ENCODE results near the gene LCNL1.

LCNL1 gene

GRCh38 chr9:136940526-136941230 lies 42.1 kb upstream of the LCNL1 start:
- Histone ChIP-seq H3K27ac (no peak overlapping the region), H3K4me3 (no peak overlapping the region), H3K9ac (ENCODE audit: insufficient read length) (no peak overlapping the region), H3K9me3 (ENCODE audit: low read depth, low read length) (no peaks in the 10 kb centered on the region), H3K36me3 (ENCODE audit: insufficient read depth, low read length) (peaks cover 30% of the 10 kb centered on the region; the same call in 1 of the 2 replicates)
- no peak for DNase-seq (ENCODE audit: low read depth, low spot score)
- TF ChIP-seq EZH2 (IDR thresholded peaks at IDR 0.05), result no peak
- TF ChIP-seq POLR2AphosphoS5 (IDR thresholded peaks at IDR 0.05; ENCODE audit: borderline replicate concordance, low read depth, low read length), result no peak

DNA sequence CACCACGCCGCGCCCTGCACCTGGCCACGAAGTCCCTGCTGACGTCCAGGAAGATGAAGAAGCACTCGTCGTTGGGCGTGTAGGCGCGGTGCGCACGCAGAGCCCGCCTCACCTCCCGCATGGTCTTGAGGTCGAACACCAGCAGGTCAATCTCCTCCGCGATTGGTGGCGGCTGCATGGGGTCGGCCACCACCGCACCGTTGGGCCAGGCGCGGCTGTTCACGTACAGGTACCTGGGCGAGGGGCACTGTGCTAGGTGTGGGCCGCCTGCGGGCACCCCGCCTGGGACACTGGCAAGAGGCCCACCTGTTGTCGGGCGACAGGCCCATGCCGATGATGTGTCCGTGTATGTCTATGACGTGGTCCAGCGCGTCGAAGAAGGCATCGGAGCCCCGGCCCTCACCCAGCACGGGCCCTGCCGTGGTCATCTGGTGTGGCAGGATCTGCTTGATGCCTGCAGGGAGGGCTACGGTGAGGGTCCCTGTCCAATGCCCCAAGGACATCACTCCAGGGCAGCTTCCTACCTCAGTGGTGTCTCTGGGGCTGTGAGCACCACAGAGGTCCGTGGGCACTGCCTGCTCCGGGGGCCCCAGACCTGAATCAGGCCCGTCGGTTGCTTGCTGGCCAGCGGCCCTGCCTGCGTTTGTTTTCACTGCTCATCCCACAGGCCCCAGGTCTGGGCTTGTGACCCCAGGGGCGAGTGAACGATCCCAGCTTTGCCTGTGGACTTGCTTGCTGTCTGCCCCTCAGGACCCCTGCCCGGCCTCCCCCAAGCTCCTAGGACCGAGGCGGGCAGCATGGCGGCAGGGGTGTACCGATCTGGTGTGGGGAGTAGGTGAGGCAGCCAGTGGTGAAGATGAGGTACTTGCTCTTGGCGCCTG lies 41.3 kb upstream of the LCNL1 start:
- DNase-seq (ENCODE audit: low read depth, low spot score), result no peak
- TF ChIP-seq POLR2AphosphoS5 (IDR thresholded peaks at IDR 0.05; ENCODE audit: borderline replicate concordance, low read depth, low read length) (no peak), EZH2 (IDR thresholded peaks at IDR 0.05) (no peak), FOXP2 (optimal IDR thresholded peaks at IDR 0.05; ENCODE audit: control extremely low read depth, extremely low read length, insufficient read depth) (no peak)
- Histone ChIP-seq H3K27ac (no peak overlapping the region), H3K9ac (ENCODE audit: insufficient read length) (no peak overlapping the region), H3K4me3 (no peak overlapping the region), H3K9me3 (ENCODE audit: low read depth, low read length) (no peaks in the 10 kb centered on the region), H3K36me3 (ENCODE audit: insufficient read depth, low read length) (peaks cover 30% of the 10 kb centered on the region; the same call in 1 of the 2 replicates)

DNA sequence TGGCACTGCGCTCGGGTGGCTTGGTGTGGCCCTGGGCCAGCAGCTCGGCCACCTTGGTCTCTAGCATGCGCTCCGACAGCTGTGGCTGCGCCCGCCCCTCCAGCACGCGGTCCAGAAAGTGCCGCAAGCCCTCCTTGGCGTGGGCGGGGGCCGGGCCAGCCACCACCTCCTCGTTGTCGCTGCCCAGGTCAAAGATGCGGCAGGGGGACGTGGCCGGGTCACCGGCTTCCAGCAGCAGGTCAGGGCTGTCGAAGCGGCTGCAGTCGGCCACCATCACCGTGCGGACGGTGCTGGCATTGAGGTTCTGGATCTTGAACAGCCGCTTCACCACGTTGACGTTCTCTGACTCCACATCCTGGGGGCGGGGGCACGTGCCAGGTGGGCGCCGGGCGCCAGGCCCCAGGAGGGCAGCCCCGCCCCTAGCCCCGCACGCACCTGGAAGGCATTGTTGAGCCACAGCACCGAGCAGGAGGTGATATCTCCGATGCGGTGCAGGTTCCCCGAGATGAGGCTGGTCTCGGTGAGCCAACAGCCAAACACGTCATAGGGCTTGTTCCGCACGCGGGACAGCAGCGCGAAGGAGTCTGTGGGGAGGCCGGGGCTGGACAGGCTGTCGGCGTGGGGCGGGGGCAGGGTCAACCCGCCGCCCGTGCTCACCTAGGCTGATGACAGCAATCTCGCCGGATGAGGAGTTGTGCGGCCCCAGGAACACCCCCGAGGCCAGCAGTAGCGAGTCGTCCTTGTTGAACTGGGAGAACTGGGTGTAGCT lies 40.5 kb upstream of the LCNL1 start:
- Histone ChIP-seq H3K4me3 (no peak overlapping the region), H3K36me3 (ENCODE audit: insufficient read depth, low read length) (peaks cover 30% of the 10 kb centered on the region; the same call in 1 of the 2 replicates), H3K27ac (no peak overlapping the region), H3K9ac (ENCODE audit: insufficient read length) (no peak overlapping the region), H3K9me3 (ENCODE audit: low read depth, low read length) (no peaks in the 10 kb centered on the region)
- no peak for DNase-seq (ENCODE audit: low read depth, low spot score)
- no peak for TF ChIP-seq POLR2AphosphoS5 (IDR thresholded peaks at IDR 0.05; ENCODE audit: borderline replicate concordance, low read depth, low read length)
- TF ChIP-seq FOXP2 (optimal IDR thresholded peaks at IDR 0.05; ENCODE audit: control extremely low read depth, extremely low read length, insufficient read depth), result no peak
- no peak for TF ChIP-seq EZH2 (IDR thresholded peaks at IDR 0.05)

- H3K4me3 ChIP-seq, result peak overlapping the region; percentile 88
- H3K36me3 ChIP-seq (ENCODE audit: insufficient read depth, low read length), result peaks cover 30% of the 10 kb centered on the region; the same call in 1 of the 2 replicates
- H3K9ac ChIP-seq (ENCODE audit: insufficient read length), result no peak overlapping the region
- no peak for DNase-seq (ENCODE audit: low read depth, low spot score)
- TF ChIP-seq EZH2 (IDR thresholded peaks at IDR 0.05), result no peak
- no peak for TF ChIP-seq FOXP2 (optimal IDR thresholded peaks at IDR 0.05; ENCODE audit: control extremely low read depth, extremely low read length, insufficient read depth)
- no peak for TF ChIP-seq POLR2AphosphoS5 (IDR thresholded peaks at IDR 0.05; ENCODE audit: borderline replicate concordance, low read depth, low read length)
- no peak overlapping the region for H3K27ac ChIP-seq
- no peaks in the 10 kb centered on the region for H3K9me3 ChIP-seq (ENCODE audit: low read depth, low read length)
Observed at GRCh38 chr9:136942881-136943230, 39.9 kb upstream of the LCNL1 start.

DNA sequence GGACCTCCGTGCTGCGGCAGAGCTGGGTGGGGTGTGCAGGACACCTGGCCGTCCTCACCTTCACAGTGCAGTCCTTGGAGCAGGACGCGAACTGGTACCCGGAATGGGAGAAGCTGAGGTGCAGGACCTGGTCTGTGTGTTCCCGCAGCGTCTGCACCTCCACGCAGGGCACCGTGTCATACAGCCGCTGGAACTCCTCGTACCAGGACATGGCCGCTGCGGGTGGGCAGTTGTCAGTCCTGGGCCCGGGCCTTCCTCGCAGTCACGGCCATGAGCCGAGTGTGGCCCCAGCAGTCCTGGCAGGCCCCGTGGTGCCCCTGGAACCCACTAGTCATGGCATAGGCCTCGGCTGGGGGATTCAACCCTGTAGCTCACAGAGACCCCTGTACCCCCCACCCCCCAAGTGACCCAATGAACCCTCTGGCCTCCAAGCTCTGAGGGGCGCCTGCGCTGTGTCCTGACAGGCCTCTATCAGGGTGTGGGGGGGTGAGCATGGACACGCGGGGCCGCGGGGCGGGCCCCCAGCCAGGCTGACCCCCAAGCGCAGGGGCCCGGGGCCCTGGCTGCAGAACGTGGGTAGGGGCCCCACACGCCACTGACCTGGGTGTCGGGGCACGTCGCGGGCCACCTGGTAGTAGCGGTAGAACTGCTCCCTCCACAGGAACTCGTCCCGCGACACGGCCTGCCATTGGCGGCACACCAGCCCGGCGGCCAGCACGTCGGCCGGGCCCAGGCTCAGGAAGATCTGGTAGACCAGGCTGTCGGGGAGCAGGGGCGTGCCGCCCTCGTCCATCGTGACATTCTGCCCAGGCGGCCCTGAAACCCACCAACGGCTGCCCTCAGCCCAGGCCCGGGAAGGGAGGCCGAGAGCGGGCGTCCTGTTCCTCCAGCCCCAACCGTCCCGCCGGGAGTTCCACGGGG lies 39.2 kb upstream of the LCNL1 start:
- H3K27ac ChIP-seq, result no peak overlapping the region
- peak overlapping the region; percentile 86 for H3K9ac ChIP-seq (ENCODE audit: insufficient read length)
- TF ChIP-seq FOXP2 (optimal IDR thresholded peaks at IDR 0.05; ENCODE audit: control extremely low read depth, extremely low read length, insufficient read depth) (no peak), POLR2AphosphoS5 (IDR thresholded peaks at IDR 0.05; ENCODE audit: borderline replicate concordance, low read depth, low read length) (peak; percentile 36; the same call in 1 of the 2 replicates)
- peaks cover 30% of the 10 kb centered on the region; the same call in 1 of the 2 replicates for H3K36me3 ChIP-seq (ENCODE audit: insufficient read depth, low read length)
- H3K9me3 ChIP-seq (ENCODE audit: low read depth, low read length), result no peaks in the 10 kb centered on the region
- no peak for DNase-seq (ENCODE audit: low read depth, low spot score)
- H3K4me3 ChIP-seq, result peak overlapping the region; percentile 88

DNA sequence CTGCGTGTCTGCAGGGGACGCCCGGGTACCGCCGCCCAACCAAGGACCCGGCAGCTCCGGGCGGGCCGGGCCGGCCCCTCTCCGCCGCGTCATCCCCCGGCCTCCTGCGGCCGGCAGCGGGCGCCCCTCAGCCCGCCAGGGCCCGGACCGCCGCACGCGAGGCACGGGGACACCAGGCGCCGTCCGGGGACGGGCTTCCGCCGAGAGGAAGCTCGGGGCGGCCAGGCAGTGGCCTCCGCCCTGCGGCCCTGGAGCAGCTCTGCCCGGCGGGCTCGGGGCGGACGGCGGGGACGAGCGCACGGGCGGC lies 38.6 kb upstream of the LCNL1 start:
- no peak for TF ChIP-seq FOXP2 (optimal IDR thresholded peaks at IDR 0.05; ENCODE audit: control extremely low read depth, extremely low read length, insufficient read depth)
- no peak for TF ChIP-seq EZH2 (IDR thresholded peaks at IDR 0.05)
- TF ChIP-seq POLR2AphosphoS5 (IDR thresholded peaks at IDR 0.05; ENCODE audit: borderline replicate concordance, low read depth, low read length), result no peak
- Histone ChIP-seq H3K9ac (ENCODE audit: insufficient read length) (peak overlapping the region; percentile 86), H3K36me3 (ENCODE audit: insufficient read depth, low read length) (peaks cover 30% of the 10 kb centered on the region; the same call in 1 of the 2 replicates), H3K4me3 (peak overlapping the region; percentile 88), H3K27ac (no peak overlapping the region), H3K9me3 (ENCODE audit: low read depth, low read length) (no peaks in the 10 kb centered on the region)
- DNase-seq (ENCODE audit: low read depth, low spot score), result no peak

DNA sequence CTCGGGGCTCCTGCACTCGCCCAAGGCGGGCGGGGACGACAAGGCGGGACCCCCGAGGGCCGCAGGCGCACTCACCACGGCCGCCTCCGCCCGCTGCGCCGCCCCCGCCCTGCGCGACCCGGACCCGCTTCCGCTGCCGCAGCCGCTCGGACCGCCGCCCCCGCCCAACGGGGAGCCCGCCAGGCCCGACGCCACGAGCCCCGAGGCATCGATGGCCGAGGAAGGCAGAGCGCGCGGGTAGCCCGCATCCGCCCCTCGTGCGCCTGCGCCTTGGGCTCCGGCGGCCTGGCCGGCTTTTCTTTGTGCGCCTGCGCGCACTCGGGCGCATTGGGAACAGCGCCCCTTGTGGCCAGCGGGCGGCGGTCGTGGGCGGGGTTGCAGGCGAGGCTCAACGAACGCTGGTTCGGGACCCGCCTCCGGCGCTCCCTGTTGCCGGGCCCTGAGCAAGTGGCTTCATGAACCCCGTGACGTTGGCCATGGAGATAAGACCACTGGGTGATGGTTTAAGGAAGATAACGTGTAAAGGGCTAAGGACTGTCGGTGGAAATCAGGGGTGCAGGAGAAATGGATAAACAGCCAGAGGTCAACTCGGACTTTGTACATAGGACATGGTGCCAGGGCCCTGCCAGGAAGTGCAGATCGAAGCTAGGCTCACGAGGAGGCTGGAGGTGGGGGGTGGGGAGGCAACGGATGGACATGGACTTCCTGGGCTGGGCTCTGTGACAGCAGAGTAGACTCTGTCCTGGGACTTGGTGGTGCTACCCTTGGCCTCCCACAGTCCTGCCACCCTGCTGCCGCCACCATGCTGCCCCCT lies 38.1 kb upstream of the LCNL1 start, which contains the start of the genes C8G and FBXW5:
Gene C8G, plus strand, starts transcription at position 725 of the 814 bp plus-strand sequence. Its CDS starts 78 bp downstream, at position 803.
Gene FBXW5, minus strand, starts transcription at position 220 of the 814 bp plus-strand sequence. CDS start 655 bp downstream, outside the sequence.
- H3K36me3 ChIP-seq (ENCODE audit: insufficient read depth, low read length), result peaks cover 30% of the 10 kb centered on the region; the same call in 1 of the 2 replicates
- H3K4me3 ChIP-seq, result peak within 1 kb of the TSS; percentile 88
- no peaks in the 10 kb centered on the region for H3K9me3 ChIP-seq (ENCODE audit: low read depth, low read length)
- peak; percentile 41; the same call in 1 of the 2 replicates for TF ChIP-seq POLR2AphosphoS5 (IDR thresholded peaks at IDR 0.05; ENCODE audit: borderline replicate concordance, low read depth, low read length)
- peak; percentile 58 for TF ChIP-seq FOXP2 (optimal IDR thresholded peaks at IDR 0.05; ENCODE audit: control extremely low read depth, extremely low read length, insufficient read depth)
- TF ChIP-seq EZH2 (IDR thresholded peaks at IDR 0.05), result no peak
- H3K9ac ChIP-seq (ENCODE audit: insufficient read length), result peak within 1 kb of the TSS; percentile 86
- no peak within 1 kb of the TSS for H3K27ac ChIP-seq
- DNase-seq (ENCODE audit: low read depth, low spot score), result peak; percentile 18
